GM19238 (cell line): Measurements from ENCODE around the gene SYTL5.

Source experiments
- DNase-seq: peaks from one replicate; pipeline ENCODE4 v3.0.0; 2011; ENCODE audit warnings: low spot score; ENCODE audit not compliant: insufficient read length

SYTL5 gene

DNA sequence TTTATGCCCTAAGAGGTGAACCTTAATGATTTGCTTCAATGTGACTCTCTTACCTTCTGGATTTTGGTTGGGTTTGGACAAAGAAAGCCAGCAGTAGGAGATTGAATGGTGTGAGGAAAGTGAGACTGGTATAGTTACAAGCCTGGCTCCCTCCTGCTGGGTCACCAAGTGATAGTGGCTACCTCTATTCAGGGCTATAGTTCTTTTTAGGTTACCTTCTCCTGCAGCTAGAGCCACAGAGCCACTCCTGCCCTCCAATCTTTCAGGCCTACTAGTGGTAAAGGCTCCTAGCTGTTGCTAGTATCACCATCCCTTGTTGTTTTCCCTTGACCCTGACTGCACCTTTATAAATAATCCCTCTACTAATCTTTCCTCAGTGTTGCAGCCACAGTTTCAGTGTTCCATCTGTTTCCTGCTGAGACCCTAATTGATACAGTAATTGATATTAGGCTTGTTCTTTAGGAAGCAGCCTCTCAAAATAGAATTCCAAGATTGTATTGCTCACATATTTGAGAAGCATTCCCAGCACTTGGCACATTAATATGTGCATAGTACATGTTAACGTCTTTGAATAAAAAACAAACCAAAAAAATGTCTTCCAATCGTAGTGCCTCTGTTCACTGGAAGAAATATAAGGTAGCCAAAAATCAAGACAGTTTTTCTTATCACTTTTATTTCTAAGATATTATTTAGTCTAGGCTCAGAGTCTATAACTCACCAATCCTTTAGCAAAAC lies 132.0 kb downstream of the SYTL5 start:
- no peak for DNase-seq

DNA sequence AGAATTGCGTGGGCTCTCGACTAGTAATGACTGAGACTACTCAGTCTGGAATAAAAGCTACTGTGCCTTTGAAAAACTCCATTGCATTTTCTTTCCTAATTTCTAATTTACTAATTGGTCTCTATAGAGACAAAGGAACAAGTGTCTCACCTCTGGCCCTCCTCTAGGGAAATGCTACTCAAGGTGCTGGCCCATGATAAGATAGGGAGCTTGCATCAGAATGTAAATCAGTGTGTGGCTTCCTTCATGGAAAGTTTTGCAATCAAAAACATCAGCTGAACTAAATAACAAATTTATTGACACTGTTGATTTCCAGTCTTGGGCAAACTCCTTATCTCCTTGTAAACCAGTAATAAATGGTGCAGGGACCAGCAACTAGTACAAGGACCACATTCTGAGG lies 132.5 kb downstream of the SYTL5 start:
- no peak for DNase-seq

DNA sequence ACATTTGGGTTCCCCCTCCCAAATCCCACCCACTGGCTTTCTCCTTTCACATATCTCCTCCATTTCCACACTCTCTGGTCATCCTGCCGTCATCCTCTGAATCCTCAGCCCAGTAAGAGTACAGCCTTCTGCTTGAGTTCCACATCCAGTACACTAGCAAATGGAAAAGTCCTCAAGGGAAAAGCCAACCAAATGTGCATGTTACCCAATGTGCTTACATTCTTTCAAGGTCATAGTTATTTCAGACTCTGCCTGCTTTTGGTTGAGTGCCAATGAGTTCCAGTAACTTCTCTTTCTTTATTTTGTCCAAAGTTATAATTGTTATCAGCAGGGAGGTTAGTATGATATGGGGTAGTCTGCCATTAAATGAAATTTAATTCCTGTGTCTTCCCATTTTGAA lies 136.3 kb downstream of the SYTL5 start:
- DNase-seq, result no peak

DNA sequence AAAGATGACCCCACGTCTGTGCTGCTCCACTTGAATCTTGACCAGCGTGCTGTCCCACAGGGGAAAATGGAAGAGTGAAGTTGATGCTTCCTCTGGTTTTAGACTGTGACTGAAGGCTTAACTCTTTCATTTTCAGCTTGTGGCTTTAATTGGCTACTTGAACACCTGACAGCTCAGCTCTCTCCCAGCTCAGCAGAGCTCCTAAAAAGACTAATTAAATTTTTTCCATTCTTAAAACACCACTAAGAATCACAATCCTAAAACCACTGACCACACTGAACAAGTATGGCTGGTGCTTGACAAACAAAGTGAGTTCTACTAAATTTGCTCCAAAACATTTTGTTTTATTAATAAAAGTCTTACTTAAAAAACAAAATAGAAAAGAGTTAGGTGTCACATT lies 142.7 kb downstream of the SYTL5 start:
- no peak for DNase-seq

DNA sequence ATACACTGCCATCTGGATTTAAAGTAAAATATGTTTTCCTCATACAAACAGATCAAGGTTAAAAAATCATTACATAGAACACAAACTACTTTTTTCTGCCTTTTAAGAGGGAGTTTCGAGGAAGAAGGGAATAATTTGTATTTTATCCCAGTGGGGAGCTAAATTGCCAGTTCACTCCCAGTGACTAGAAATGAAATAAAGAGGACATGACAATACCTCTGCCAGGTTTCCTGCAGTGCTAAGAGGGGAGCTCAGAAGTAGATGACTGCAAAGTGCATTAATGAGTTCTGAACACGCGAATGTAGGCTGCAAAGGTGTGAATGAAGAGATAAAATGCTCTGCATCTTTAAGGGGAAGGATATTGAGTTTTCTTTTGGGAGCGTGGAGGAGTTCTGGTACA lies 144.6 kb downstream of the SYTL5 start:
- DNase-seq, result no peak

DNA sequence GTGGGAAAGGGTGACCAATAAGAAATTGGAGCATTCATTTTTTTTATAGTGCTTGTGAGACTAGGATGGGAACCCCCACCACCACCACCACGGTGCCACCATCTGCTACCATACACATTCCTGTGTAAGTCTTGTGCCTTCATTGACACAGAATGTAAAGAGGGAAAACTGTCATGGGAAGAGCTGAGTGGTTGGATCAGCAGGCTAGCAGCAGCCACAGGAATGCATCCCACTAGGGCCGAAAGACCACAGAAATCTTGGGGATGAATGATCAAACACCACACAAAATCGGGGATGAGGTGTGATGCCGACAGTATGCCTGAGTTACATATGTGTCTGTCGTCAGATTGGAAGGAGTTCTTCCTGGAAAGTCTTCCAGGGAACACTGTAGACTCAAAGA lies 145.1 kb downstream of the SYTL5 start:
- no peak for DNase-seq

DNA sequence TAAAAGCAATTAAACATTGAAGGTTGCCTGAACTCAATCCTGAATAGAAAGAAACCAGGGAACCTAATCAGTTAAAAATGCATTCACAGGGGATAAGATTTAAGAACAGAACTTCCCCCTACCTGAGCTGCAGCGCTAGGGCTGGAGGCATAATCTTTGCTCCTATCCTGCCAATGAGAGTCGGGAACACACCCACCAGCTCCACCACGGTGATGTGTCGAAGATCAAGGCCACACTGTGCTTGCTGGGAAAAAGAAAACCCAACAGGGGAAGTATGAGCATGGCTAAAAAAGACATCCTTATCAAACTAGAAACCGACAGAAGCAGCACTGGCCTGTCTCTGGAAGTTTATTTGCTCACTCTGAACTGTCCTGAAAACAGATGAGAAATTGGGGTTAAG lies 148.0 kb downstream of the SYTL5 start:
- no peak for DNase-seq

DNA sequence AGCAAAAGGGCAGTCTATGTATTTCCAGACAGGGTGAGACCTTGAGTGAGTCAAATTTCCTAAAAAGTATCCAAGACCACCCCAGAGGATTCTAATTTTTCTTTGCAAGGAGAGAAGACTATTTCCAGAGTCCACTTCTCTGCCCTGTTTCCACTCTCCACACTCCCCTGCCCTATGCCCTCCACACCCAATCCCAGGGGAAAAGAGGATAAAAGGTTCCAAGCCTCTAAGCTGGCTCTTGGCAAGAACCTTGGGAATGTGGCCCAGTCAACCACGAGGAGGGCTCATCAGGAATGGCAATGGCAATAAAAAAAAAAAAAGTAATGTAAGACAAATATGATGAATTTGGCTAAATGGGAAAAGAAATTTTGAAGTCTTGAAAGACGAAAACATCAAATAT lies 148.5 kb downstream of the SYTL5 start:
- no peak for DNase-seq

DNA sequence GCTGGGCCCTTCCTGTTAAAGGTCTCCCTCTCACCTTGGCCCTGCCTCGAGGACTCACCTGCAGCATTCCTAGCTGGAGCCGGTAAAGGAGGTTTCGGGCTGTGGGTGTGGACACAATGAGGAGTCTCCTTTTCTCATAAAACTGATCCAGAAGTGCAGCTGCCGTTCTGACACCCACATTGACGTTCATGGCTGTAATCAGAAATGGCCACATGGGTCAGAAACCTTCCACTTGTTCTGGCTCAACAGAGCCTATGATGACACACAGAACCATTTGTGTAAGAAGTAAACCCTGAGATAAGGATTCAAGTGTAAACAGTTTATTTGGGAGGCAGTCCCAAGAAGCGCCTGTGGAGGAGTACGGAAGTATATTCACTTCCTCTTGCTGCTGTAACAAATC lies 150.5 kb downstream of the SYTL5 start:
- DNase-seq, result no peak

DNA sequence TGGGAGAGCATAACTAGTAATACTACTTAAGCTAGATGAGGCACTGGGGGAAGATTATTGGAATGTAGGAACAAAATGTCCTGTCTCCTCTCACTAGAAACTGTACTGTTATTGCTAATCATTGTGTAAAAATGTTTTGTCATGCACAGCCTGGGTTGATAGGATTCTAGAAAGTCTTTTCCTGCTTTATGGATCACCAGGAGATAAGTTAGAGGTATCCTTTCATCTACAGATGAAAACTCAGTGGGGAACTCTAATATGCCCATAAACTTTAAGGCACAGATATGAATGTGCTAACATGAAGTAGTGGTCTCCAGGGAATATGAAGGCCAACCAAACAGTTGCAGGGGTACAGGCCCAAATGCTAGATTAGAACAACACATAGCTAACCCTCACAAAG lies 156.8 kb downstream of the SYTL5 start:
- DNase-seq, result no peak

DNA sequence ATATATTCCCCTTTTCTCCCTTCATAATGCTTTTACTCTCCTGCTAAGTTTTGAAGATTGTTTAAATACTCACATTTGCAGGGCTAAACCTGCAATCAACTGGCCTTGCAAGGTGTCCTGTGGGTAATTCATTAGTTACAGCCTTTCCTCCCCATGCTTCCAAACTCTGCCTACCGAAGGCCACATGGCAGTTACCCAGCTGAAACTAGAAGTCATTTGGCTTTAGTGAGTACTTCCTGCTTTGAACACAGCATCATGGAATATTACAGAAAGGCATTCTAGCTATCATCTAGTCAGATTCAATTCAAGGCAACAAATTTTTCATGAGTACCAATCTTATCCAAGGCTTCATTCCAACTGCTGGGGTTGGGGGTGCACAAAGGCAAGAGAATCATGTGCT lies 158.7 kb downstream of the SYTL5 start:
- DNase-seq, result no peak

DNA sequence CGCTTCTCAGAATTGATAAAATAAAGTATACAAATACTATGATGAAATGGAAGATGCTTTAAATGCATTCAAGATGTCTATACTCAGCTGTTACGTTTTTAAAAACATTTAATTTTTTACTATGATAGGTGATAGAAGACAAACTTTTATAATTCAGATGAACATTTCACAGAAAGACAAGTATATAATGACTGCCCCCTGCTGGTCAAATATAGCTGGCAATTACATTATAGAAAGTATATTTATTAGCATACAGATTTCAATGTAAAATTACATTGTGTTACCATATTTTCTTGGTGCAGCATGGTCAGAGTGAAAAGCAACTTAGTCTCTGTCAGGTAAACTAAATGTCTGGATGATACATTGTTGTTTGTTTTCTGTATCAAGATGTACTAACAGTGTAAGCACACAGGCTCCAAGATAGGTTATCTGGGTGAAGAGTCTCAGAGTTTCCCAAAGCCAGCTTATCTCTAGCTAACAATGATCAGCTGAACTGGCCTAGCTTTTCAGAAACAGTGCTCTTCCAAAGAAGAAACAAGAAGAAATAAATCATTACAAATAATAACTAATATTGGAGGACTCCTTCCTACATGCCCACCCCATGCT lies 160.2 kb downstream of the SYTL5 start:
- no peak for DNase-seq

DNA sequence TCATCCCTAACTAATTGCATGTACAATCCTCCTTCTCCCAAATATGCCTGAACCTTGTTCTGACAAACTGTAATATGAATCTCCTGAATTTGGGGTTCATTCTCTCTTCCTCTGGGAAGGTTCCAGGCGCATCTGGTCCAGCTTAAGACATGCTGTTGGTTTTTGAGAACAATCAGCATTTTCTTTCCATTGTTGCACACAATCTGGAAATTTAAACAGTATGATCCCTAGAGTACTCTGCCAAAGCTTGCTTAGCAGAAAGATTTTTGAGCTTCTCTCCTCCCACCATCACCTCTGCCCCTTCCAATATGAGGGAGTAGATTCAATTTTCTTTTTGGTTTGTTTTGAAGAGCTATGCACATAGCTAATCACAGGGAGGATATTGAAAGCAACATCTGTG lies 164.2 kb downstream of the SYTL5 start:
- no peak for DNase-seq

DNA sequence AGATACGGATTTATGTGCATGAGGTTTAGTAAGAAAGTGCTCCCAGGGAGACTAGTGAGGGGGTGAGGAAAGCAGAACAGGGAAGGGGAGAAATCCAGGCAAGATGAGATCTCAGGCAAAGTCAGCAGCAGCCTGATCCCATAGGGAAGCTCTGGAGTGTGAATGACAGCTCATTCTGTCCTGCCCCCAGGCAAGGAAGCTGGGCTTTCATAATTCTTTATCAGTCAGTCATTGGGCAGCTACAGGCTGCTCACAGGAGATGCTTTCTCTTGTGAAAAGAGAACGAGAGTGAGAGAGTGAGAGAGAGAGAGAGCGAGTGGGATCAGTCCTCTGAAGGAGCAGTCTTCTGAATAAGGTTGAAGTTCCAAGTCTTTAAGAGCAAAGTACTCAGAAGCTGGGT lies 166.2 kb downstream of the SYTL5 start:
- no peak for DNase-seq

DNA sequence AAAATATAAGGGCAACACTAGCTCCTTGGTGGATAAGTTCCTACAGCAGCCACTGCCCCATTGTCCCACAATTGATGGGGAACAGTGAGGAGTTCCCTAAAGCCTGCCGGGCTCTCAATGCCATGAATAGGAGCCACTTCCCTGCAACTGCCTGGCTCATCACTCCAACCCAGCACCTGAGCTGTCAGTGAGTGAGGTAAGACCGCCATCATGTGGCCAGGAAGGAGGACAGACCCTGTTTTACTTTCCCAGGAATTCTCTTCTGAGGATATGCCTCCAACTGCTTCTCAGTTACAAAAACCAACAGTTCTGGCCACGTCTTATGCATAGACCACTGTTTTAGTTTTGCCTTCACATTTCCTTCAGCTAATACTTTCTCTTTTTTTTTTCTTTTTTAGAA lies 168.8 kb downstream of the SYTL5 start:
- no peak for DNase-seq

DNA sequence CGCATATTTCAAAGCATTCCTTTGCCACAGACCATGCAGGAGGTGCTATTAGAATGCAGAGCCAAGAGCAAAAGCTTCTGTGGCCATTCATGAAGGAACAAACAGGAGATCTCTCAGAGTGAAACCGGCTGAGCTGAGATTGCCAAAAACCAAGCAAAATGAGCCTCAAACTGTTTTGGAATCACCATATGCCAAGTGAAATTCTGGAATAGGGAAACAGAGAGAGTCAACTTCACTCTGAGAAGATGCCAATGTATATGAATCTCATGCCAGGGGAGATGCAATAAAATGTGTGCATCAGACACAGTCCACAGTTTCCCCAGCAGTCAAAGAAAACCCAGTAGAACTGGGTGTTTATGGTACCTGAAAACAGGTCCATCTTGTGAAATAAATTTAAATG lies 172.0 kb downstream of the SYTL5 start:
- no peak for DNase-seq
